ENCODE measurements around the gene GARS1.

Gene GARS1

DNA sequence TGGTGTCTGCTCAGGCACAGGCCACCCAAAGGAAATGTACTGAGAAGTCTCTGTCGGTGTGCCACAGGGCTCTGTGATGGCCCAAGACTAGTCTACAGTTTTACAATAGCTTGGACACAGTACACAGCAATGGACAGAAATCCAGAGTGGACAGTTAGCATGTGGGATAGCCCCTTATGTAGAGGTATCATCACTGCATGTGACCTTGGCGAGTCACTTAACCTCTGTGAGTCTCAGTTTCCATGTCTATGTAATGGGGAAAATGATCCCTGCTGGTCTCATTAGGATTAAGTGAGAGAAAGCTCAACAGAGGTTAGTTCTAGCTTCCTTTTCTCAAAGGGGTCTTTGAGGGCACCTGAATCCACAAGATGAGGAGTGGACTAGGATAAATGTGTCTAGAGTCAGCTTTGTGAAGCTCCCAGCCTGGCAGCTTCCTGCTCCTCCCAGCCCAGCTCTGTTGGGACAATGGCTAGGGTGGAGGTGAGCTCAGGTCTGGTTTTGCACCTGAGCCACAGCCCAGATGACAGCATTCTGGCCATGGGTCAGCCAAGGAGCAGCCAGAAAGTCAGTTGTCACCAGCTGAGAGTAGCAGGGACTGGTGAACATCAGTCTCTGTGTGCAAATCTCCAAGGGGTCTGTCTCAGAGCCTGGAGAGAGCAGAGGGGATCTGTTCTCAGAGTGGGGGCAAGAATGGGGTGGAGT, 69.7 kb downstream of the GARS1 start:
- no peak for TF ChIP-seq ZNF221 (tag by site-specific recombination; IDR thresholded peaks at IDR 0.05; ENCODE audit: borderline replicate concordance)
- TF ChIP-seq ZEB2 (tag by site-specific recombination; IDR thresholded peaks at IDR 0.05), result no peak
- no peak for TF ChIP-seq ZNF645 (tag by site-specific recombination; IDR thresholded peaks at IDR 0.05)
- no peak for TF ChIP-seq ZNF292 (tag by site-specific recombination; IDR thresholded peaks at IDR 0.05; ENCODE audit: borderline replicate concordance, low read depth)
- H3K4me1 ChIP-seq (ENCODE audit: control insufficient read depth, insufficient read depth, low read length), result no peaks in the 10 kb centered on the region
- POLR2A ChIA-PET, result interaction anchor here (0.5 to 1.5 kb wide), 2 partner anchors 10 to 169 kb away, joined by 3 to 4 read pairs; no protein-coding TSS in a partner anchor
- no peak overlapping the region for H3K27ac ChIP-seq (ENCODE audit: extremely low read depth, low read depth, low read length)
- CTCF ChIA-PET, result interaction anchor here (0.6 to 1.1 kb wide), 4 partner anchors 16 to 76 kb away, joined by 3 to 6 read pairs (median 3); no protein-coding TSS in a partner anchor
- H3K4me3 ChIP-seq (ENCODE audit: low read depth, low read length), result no peak overlapping the region
- H3K36me3 ChIP-seq (ENCODE audit: control insufficient read depth in 2 of 2, insufficient read depth in 1 of 2, low read length in 2 of 2), result no peaks in the 10 kb centered on the region
- no peaks in the 10 kb centered on the region for H3K9me3 ChIP-seq (ENCODE audit: control insufficient read depth, insufficient read depth, low read depth, low read length)

DNA sequence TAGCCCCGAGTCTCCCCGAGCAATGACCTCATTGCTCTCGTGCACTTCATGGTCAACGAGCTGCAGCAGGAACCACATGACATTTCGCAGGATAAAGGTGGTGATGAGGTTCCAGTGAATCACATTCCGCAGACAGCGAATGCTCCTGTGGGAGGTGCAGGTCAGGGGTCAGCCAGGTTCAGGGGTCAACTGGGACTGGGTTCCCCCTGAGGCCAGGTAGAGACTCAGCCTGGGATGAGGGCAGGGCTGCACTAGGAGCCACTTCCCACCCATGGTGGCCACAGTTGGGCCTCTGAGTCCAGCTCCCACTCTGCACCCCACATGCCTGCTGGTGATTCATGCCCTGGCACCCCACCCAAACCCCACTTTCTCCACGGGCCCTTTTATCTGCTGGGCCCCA, 70.4 kb downstream of the GARS1 start:
- Histone ChIP-seq H3K4me3 (ENCODE audit: low read depth, low read length) (no peak overlapping the region), H3K9me3 (ENCODE audit: control insufficient read depth, insufficient read depth, low read depth, low read length) (no peaks in the 10 kb centered on the region), H3K36me3 (ENCODE audit: control insufficient read depth in 2 of 2, insufficient read depth in 1 of 2, low read length in 2 of 2) (no peaks in the 10 kb centered on the region), H3K27ac (ENCODE audit: extremely low read depth, low read depth, low read length) (no peak overlapping the region), H3K4me1 (ENCODE audit: control insufficient read depth, insufficient read depth, low read length) (no peaks in the 10 kb centered on the region)
- TF ChIP-seq SP2 (tag by site-specific recombination; IDR thresholded peaks at IDR 0.05) (no peak), SP7 (tag by site-specific recombination; IDR thresholded peaks at IDR 0.05) (no peak), ZNF654 (tag by site-specific recombination; IDR thresholded peaks at IDR 0.05; ENCODE audit: low read depth) (no peak), WT1 (tag by site-specific recombination; IDR thresholded peaks at IDR 0.05) (no peak), KLF16 (tag by site-specific recombination; IDR thresholded peaks at IDR 0.05) (no peak), ZNF211 (tag by site-specific recombination; IDR thresholded peaks at IDR 0.05; ENCODE audit: low read depth) (no peak), ZNF473 (tag by site-specific recombination; IDR thresholded peaks at IDR 0.05) (no peak), ZNF747 (tag by site-specific recombination; IDR thresholded peaks at IDR 0.05) (no peak), ZNF341 (tag by site-specific recombination; IDR thresholded peaks at IDR 0.05; ENCODE audit: low read depth) (no peak)
- TF ChIP-seq, protein P1, sequence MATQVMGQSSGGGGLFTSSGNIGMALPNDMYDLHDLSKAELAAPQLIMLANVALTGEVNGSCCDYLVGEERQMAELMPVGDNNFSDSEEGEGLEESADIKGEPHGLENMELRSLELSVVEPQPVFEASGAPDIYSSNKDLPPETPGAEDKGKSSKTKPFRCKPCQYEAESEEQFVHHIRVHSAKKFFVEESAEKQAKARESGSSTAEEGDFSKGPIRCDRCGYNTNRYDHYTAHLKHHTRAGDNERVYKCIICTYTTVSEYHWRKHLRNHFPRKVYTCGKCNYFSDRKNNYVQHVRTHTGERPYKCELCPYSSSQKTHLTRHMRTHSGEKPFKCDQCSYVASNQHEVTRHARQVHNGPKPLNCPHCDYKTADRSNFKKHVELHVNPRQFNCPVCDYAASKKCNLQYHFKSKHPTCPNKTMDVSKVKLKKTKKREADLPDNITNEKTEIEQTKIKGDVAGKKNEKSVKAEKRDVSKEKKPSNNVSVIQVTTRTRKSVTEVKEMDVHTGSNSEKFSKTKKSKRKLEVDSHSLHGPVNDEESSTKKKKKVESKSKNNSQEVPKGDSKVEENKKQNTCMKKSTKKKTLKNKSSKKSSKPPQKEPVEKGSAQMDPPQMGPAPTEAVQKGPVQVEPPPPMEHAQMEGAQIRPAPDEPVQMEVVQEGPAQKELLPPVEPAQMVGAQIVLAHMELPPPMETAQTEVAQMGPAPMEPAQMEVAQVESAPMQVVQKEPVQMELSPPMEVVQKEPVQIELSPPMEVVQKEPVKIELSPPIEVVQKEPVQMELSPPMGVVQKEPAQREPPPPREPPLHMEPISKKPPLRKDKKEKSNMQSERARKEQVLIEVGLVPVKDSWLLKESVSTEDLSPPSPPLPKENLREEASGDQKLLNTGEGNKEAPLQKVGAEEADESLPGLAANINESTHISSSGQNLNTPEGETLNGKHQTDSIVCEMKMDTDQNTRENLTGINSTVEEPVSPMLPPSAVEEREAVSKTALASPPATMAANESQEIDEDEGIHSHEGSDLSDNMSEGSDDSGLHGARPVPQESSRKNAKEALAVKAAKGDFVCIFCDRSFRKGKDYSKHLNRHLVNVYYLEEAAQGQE (tag by site-specific recombination; IDR thresholded peaks at IDR 0.05), result no peak
- ChIA-PET CTCF (interaction anchor here (1.1 kb wide), 1 partner anchor 75 kb away, joined by 6 read pairs; no protein-coding TSS in a partner anchor), POLR2A (interaction anchor here (0.5 to 1.5 kb wide), 2 partner anchors 11 to 169 kb away, joined by 3 to 4 read pairs; no protein-coding TSS in a partner anchor)

GRCh38 chr7:30665449-30665848, 70.8 kb downstream of the GARS1 start:
- H3K9me3 ChIP-seq (ENCODE audit: control insufficient read depth, insufficient read depth, low read depth, low read length), result no peaks in the 10 kb centered on the region
- POLR2A ChIA-PET, result no interaction called here
- CTCF ChIA-PET, result interaction anchor here (1.1 kb wide), 1 partner anchor 75 kb away, joined by 6 read pairs; no protein-coding TSS in a partner anchor
- no peak overlapping the region for H3K4me3 ChIP-seq (ENCODE audit: low read depth, low read length)
- H3K36me3 ChIP-seq (ENCODE audit: control insufficient read depth in 2 of 2, insufficient read depth in 1 of 2, low read length in 2 of 2), result no peaks in the 10 kb centered on the region
- no peak overlapping the region for H3K27ac ChIP-seq (ENCODE audit: extremely low read depth, low read depth, low read length)
- H3K4me1 ChIP-seq (ENCODE audit: control insufficient read depth, insufficient read depth, low read length), result no peaks in the 10 kb centered on the region
- TF ChIP-seq, protein P2, sequence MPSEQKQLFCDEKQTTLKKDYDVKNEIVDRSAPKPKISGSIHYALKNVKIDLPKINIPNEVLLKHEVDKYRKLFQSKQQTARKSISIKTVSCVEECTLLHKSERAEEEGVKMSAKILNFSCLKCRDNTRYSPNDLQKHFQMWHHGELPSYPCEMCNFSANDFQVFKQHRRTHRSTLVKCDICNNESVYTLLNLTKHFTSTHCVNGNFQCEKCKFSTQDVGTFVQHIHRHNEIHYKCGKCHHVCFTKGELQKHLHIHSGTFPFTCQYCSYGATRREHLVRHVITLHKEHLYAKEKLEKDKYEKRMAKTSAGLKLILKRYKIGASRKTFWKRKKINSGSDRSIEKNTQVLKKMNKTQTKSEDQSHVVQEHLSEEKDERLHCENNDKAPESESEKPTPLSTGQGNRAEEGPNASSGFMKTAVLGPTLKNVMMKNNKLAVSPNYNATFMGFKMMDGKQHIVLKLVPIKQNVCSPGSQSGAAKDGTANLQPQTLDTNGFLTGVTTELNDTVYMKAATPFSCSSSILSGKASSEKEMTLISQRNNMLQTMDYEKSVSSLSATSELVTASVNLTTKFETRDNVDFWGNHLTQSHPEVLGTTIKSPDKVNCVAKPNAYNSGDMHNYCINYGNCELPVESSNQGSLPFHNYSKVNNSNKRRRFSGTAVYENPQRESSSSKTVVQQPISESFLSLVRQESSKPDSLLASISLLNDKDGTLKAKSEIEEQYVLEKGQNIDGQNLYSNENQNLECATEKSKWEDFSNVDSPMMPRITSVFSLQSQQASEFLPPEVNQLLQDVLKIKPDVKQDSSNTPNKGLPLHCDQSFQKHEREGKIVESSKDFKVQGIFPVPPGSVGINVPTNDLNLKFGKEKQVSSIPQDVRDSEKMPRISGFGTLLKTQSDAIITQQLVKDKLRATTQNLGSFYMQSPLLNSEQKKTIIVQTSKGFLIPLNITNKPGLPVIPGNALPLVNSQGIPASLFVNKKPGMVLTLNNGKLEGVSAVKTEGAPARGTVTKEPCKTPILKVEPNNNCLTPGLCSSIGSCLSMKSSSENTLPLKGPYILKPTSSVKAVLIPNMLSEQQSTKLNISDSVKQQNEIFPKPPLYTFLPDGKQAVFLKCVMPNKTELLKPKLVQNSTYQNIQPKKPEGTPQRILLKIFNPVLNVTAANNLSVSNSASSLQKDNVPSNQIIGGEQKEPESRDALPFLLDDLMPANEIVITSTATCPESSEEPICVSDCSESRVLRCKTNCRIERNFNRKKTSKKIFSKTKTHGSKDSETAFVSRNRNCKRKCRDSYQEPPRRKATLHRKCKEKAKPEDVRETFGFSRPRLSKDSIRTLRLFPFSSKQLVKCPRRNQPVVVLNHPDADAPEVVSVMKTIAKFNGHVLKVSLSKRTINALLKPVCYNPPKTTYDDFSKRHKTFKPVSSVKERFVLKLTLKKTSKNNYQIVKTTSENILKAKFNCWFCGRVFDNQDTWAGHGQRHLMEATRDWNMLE (tag by site-specific recombination; conservative IDR thresholded peaks at IDR 0.05; ENCODE audit: low read depth), result no peak
- TF ChIP-seq ZNF488 (tag by site-specific recombination; IDR thresholded peaks at IDR 0.05), result no peak
- TF ChIP-seq ZNF280C (tag by site-specific recombination; IDR thresholded peaks at IDR 0.05), result no peak
